GM12873 (cell line): ENCODE measurements around the gene TTC16.

Experiments
- TF ChIP-seq, protein P1 (sequence below): IDR thresholded peaks from 2 replicates; pipeline ENCODE4 v1.5.1; 2012; ENCODE audit warnings: low read depth, mild to moderate bottlenecking, moderate library complexity, low read length, control low read depth; ENCODE audit not compliant: insufficient read depth; ENCODE audit errors: missing control alignments

TTC16 gene, protein sequence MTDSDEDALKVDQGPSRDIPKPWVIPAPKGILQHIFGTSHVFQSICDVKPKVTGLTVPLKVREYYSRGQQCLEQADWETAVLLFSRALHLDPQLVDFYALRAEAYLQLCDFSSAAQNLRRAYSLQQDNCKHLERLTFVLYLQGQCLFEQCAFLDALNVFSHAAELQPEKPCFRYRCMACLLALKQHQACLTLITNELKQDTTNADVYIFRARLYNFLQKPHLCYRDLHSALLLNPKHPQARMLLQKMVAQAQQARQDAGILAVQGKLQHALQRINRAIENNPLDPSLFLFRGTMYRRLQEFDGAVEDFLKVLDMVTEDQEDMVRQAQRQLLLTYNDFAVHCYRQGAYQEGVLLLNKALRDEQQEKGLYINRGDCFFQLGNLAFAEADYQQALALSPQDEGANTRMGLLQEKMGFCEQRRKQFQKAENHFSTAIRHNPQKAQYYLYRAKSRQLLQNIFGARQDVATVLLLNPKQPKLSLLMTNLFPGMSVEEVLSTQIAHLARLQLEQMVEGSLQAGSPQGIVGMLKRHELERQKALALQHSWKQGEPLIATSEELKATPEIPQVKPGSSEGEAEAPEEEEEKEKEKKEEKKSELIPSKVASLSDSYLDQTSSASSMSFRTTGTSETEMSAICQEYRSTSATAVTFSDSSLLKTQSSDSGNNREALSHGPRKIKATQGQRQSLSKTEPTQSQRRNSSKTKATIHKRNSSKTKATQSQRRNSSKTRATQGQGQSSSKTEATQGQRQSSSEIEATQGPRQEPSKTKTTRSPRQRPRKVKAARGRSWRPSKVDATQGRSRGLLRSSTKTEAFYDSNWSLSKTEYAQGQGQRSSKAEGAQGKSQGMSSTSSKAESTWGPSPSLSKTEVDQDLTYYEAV

GRCh38 chr9:127715470-127716337 is at the start of gene TTC16, which contains the start of gene PTRH1:
Gene TTC16 (plus strand): TSS chr9:127716079. CDS start chr9:127716146, 67 bp downstream.
Gene PTRH1 (minus strand): TSS chr9:127715663. CDS start chr9:127715639, 24 bp downstream.
- TF ChIP-seq, protein P1, sequence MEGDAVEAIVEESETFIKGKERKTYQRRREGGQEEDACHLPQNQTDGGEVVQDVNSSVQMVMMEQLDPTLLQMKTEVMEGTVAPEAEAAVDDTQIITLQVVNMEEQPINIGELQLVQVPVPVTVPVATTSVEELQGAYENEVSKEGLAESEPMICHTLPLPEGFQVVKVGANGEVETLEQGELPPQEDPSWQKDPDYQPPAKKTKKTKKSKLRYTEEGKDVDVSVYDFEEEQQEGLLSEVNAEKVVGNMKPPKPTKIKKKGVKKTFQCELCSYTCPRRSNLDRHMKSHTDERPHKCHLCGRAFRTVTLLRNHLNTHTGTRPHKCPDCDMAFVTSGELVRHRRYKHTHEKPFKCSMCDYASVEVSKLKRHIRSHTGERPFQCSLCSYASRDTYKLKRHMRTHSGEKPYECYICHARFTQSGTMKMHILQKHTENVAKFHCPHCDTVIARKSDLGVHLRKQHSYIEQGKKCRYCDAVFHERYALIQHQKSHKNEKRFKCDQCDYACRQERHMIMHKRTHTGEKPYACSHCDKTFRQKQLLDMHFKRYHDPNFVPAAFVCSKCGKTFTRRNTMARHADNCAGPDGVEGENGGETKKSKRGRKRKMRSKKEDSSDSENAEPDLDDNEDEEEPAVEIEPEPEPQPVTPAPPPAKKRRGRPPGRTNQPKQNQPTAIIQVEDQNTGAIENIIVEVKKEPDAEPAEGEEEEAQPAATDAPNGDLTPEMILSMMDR = no peak

DNA sequence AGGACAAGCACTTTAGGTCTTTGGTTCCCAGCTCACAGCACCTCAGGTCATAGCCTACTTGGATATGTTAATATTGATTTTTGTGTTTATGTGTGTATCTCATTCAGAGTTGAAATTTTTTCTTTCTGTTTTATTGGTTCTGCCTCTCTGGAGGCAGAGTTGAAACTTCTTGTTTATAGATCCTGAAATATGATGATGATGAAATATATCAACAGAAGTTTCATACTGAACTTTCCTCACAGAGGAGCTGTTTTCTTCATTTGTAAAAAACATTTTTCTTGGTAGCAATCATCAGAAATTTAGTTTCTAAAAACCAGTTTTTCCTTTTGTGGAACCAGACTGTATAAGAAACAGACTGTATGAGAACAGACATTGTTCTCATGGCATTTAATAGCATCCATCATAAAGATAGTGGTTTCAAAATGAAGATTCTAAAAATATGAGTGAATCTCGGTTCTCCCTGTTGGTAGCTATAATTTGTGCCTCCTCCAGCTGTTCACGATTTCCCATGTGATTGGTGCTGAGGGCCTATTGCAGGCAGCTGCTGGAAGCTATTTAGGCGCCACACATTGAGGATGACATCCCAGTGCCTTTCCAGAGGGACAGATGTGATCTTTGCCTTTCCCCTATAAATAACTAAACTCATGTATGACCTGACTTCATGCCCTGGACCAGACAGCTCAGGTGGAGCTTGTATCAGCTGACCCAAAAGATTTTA is 48.6 kb upstream of the TTC16 start:
- TF ChIP-seq, protein P1 = no peak

DNA sequence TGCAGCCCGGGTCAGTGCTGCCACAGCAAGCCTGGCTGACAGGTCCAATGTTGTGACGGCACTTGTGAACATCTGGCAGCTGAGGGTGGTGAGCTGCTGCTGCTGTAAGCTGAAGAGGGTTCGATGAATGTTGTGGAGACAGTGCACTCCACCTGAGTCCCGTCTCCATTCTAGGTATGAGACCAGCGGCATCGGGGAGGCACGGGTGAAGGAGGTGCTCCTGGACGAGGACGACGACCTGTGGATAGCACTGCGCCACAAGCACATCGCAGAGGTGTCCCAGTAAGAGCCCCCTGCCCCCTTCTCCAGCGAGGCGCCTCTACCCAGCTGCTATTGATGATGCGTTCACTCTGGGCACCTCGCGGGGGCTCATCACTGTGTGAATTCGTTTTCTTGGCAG is 48.0 kb upstream of the TTC16 start:
- TF ChIP-seq, protein P1 = no peak

GRCh38 chr9:127673234-127673633 is 42.6 kb upstream of the TTC16 start:
- TF ChIP-seq, protein P1 = no peak

DNA sequence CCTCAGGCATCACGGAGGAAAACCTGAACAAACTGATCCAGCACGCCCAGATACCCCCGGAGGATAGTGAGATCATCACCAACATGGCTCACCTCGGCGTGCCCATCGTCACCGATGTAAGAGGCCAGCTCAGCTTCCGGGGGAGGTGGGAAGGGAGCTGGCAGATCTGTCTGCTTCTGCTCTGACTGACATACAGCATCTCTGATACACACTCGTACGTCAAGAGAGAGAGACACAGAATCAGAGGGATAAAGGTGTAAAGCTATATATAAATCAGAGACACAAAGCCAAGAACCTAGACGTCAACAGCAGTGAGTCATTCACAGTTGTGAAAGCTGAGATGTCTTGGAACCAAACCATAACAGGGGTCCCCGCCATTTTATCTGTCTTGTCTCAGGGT is 39.2 kb upstream of the TTC16 start:
- TF ChIP-seq, protein P1 = no peak

DNA sequence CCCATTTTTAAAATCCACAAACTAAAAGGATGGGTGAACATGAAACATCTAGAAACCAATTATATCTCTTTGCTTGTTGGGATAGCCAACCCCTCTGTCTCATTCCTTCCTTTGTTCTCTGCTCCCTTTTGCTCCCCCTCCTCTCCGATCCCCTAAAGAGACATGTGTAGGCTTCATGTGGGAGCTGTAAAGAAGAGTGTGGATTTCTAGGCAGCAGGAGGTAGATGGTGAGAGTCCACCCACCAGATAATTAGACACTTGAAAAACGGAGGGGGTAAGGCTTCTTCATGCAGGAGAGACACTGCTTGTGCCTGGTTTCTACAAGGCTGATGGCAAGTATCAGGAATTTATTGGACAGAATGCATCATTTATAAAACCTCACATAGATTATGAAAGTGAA is 36.4 kb upstream of the TTC16 start:
- TF ChIP-seq, protein P1 = no peak
